ENCODE results near the gene GPR65.

Gene GPR65

DNA sequence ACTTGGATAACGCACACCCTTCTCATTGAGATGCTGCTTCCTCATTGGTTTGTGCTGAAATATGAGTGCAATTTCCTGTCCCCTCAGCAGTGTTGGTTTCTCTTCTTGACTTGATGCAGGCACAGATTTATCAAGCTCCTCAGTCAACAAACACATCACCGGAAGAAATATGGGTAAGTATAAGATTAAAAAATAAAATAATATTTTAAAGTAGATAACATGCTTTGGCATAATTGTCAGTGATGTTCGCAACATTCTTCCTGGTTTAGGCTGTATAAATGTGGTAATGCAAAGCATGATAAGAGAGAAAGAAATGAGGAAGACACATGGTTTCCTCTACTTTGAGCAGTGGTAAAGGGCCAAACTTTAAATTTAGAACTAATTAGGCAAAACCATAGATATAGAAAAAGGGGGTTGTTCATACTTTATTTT, at the start of gene GPR65:
Gene GPR65, plus strand, starts transcription at position 86 of the 432 bp plus-strand sequence. CDS start 5,713 bp downstream, outside the sequence.
- no peak within 1 kb of the TSS for H3K4me3 ChIP-seq (ENCODE audit: low read depth, low read length)
- no peak for DNase-seq (ENCODE audit: low read depth)
- in situ Hi-C loops (cut with HindIII; ENCODE audit: low sequenced_read_pairs), result no loop called here
- TF ChIP-seq, protein P1, sequence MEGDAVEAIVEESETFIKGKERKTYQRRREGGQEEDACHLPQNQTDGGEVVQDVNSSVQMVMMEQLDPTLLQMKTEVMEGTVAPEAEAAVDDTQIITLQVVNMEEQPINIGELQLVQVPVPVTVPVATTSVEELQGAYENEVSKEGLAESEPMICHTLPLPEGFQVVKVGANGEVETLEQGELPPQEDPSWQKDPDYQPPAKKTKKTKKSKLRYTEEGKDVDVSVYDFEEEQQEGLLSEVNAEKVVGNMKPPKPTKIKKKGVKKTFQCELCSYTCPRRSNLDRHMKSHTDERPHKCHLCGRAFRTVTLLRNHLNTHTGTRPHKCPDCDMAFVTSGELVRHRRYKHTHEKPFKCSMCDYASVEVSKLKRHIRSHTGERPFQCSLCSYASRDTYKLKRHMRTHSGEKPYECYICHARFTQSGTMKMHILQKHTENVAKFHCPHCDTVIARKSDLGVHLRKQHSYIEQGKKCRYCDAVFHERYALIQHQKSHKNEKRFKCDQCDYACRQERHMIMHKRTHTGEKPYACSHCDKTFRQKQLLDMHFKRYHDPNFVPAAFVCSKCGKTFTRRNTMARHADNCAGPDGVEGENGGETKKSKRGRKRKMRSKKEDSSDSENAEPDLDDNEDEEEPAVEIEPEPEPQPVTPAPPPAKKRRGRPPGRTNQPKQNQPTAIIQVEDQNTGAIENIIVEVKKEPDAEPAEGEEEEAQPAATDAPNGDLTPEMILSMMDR (IDR thresholded peaks at IDR 0.05; ENCODE audit: low read depth, low read length, missing control alignments), result no peak

DNA sequence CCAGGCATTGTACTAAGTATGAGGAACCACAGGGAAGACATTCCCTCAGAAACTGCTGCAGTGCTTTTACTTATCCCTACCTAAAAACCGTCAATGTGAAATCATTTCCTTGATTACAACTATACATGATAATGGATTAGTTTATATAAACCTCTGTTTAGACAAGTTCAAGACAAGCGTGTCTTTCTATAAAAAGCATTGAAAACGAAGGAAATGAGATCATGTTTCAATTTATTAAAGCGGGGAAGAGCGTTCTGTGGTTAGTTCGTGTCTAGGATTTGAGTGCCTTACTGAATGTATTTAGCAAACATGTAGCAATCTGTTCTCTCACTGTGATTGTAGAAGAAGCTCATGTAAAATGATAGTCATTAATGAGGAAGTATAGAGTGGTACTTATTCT, 49.4 kb upstream of the GPR65 start:
- no peak overlapping the region for H3K4me3 ChIP-seq (ENCODE audit: low read depth, low read length)
- in situ Hi-C loops (cut with HindIII; ENCODE audit: low sequenced_read_pairs), result no loop called here
- TF ChIP-seq, protein P1 (IDR thresholded peaks at IDR 0.05; ENCODE audit: low read depth, low read length, missing control alignments), result no peak
- no peak for DNase-seq (ENCODE audit: low read depth)

GRCh38 chr14:87960013-87960787, 44.7 kb upstream of the GPR65 start:
- no peak for DNase-seq (ENCODE audit: low read depth)
- in situ Hi-C loops (cut with HindIII; ENCODE audit: low sequenced_read_pairs), result no loop called here
- TF ChIP-seq, protein P1 (IDR thresholded peaks at IDR 0.05; ENCODE audit: low read depth, low read length, missing control alignments), result no peak
- no peak overlapping the region for H3K4me3 ChIP-seq (ENCODE audit: low read depth, low read length)

GRCh38 chr14:87961246-87961645, 43.7 kb upstream of the GPR65 start:
- DNase-seq (ENCODE audit: low read depth), result no peak
- in situ Hi-C loops (cut with HindIII; ENCODE audit: low sequenced_read_pairs), result no loop called here
- TF ChIP-seq, protein P1 (IDR thresholded peaks at IDR 0.05; ENCODE audit: low read depth, low read length, missing control alignments), result no peak
- H3K4me3 ChIP-seq (ENCODE audit: low read depth, low read length), result no peak overlapping the region

GRCh38 chr14:87966816-87967215, 38.1 kb upstream of the GPR65 start:
- no peak for DNase-seq (ENCODE audit: low read depth)
- H3K4me3 ChIP-seq (ENCODE audit: low read depth, low read length), result no peak overlapping the region
- TF ChIP-seq, protein P1 (IDR thresholded peaks at IDR 0.05; ENCODE audit: low read depth, low read length, missing control alignments), result no peak
- in situ Hi-C loops (cut with HindIII; ENCODE audit: low sequenced_read_pairs), result no loop called here

DNA sequence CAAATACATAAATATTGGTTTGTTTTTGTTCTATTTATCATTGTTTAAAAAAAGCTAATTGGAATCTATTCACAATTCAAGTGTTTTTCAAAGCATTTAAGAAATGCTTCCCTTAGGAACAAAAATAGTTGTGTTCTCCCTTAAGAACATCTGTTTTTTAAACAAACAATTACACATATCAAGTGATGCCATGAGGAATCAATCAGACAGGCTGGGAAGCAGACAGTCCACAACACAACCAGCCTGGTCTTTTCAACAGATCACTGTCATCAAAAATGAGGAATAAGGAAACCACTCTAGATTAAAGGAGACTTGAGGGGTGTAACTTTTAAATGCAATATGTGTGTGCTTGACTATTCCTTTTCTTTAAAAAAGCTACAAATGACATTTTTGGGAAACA, 37.4 kb upstream of the GPR65 start:
- DNase-seq (ENCODE audit: low read depth), result no peak
- TF ChIP-seq, protein P1 (IDR thresholded peaks at IDR 0.05; ENCODE audit: low read depth, low read length, missing control alignments), result no peak
- in situ Hi-C loops (cut with HindIII; ENCODE audit: low sequenced_read_pairs), result no loop called here
- H3K4me3 ChIP-seq (ENCODE audit: low read depth, low read length), result no peak overlapping the region

Data from astrocyte of the cerebellum (primary cell).